ENCODE results near the gene CLIC2.
"Not testable (repeated sequence)": the region's sequence is repeated elsewhere in the genome, so short reads cannot be mapped to it uniquely, and the experiment has no call there.

CLIC2 gene

DNA sequence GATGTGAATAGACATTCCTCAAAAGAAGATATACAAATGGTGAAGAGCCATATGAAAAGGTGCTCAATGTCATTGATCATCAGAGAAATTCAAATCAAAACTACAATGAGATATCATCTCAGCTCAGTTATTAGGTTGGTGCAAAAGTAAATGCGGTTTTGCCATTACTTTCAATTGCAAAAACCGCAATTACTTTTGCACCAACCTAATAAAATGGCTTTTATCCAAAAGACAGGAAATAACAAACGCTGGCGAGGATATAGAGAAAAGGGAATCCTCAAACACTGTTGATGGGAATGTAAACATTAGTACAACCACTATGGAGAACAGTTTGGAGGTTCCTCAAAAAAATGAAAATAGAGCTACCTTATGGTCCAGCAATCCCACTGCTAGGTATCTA is 5.1 kb downstream of the CLIC2 start:
- H3K4me3 ChIP-seq (ENCODE audit: low read depth, low read length), result no peak overlapping the region
- TF ChIP-seq, protein P1, sequence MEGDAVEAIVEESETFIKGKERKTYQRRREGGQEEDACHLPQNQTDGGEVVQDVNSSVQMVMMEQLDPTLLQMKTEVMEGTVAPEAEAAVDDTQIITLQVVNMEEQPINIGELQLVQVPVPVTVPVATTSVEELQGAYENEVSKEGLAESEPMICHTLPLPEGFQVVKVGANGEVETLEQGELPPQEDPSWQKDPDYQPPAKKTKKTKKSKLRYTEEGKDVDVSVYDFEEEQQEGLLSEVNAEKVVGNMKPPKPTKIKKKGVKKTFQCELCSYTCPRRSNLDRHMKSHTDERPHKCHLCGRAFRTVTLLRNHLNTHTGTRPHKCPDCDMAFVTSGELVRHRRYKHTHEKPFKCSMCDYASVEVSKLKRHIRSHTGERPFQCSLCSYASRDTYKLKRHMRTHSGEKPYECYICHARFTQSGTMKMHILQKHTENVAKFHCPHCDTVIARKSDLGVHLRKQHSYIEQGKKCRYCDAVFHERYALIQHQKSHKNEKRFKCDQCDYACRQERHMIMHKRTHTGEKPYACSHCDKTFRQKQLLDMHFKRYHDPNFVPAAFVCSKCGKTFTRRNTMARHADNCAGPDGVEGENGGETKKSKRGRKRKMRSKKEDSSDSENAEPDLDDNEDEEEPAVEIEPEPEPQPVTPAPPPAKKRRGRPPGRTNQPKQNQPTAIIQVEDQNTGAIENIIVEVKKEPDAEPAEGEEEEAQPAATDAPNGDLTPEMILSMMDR (IDR thresholded peaks at IDR 0.05; ENCODE audit: control insufficient read depth, extremely low read depth, insufficient read depth), result no peak

DNA sequence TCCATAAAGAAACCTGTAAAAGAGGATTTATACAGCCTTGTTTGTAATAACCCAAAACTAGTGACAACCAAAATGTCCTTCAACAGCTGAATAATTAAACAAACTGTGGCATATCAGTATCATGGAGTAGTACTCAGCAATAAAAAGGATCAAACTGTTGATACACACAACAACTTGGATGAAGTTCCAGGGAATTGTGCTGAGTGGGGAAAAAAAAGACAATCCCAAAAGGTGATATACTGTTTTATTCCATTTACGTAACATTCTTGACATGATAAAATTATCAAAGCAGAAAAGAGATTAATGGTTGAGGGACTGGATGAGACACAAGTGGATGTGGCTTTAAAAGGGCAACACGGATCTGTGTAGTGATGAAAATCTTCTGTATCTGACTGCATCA is 7.8 kb downstream of the CLIC2 start:
- H3K4me3 ChIP-seq (ENCODE audit: low read depth, low read length), result no peak overlapping the region
- DNase-seq (ENCODE audit: low read depth), result no peak
- TF ChIP-seq, protein P1 (IDR thresholded peaks at IDR 0.05; ENCODE audit: control insufficient read depth, extremely low read depth, insufficient read depth), result no peak

More for the DNA sequence above, 5.1 kb downstream of the CLIC2 start:
- DNase-seq (ENCODE audit: low read depth), result no peak

DNA sequence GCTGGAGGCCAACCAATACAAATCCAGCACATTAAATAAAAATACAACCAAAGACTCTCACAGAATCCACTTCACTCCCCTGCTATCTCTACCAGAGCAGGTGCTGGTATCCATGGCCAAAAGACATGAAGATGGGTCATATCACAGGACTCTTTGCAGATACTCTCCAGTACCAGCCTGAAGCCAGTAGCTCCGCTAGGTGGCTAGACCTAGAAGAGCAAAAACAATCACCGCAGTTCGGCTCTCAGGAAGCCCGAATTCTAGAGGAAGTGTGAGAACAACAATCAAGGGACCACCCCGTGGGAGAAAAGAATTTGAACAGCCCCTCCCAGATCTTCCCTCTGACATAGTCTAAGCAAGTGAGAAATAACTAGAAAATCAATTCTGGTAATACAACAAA is 20.2 kb downstream of the CLIC2 start:
- no peak for DNase-seq (ENCODE audit: low read depth)
- H3K4me3 ChIP-seq (ENCODE audit: low read depth, low read length), result no peak overlapping the region
- TF ChIP-seq, protein P1 (IDR thresholded peaks at IDR 0.05; ENCODE audit: control insufficient read depth, extremely low read depth, insufficient read depth), result no peak

DNA sequence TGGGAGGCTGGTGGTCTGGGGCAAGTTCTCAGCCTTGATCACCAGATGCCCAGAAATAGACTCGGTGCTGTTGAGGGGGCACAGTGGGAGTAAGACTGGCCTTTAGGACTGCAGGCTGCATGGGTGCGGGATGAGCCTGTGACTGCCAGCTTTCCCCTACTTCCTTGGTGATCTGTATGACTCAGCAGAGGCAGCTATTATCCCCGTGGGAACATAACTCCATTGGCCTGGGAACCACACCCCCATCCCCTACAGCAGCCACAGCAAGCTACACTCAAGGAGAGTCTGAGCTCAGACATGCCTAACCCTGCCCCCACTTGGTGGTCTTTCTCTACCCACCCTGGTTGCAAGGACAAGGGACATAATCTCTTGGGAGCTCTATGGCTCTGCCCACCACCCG is 20.6 kb downstream of the CLIC2 start:
- no peak overlapping the region for H3K4me3 ChIP-seq (ENCODE audit: low read depth, low read length)
- TF ChIP-seq, protein P1 (IDR thresholded peaks at IDR 0.05; ENCODE audit: control insufficient read depth, extremely low read depth, insufficient read depth), result no peak
- DNase-seq (ENCODE audit: low read depth), result no peak

DNA sequence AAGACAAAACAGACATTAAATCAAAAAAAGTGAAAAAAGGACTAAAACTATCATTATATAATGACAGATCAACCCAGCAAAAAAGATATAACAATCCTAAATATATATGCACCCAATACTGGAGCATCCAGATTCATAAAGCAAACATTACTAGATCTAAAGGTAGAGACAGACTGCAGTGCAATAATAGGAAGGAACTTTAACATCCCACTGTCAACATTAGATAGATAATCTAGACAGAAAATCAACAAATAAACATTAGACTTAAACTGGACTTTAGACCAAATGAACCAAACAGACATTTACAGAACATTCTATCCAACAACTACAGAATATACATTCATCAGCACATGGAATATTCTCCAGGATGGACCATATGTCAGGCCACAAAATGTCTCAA is 40.6 kb downstream of the CLIC2 start:
- TF ChIP-seq, protein P1 (IDR thresholded peaks at IDR 0.05; ENCODE audit: control insufficient read depth, extremely low read depth, insufficient read depth), result no peak
- no peak for DNase-seq (ENCODE audit: low read depth)
- no peak overlapping the region for H3K4me3 ChIP-seq (ENCODE audit: low read depth, low read length)

DNA sequence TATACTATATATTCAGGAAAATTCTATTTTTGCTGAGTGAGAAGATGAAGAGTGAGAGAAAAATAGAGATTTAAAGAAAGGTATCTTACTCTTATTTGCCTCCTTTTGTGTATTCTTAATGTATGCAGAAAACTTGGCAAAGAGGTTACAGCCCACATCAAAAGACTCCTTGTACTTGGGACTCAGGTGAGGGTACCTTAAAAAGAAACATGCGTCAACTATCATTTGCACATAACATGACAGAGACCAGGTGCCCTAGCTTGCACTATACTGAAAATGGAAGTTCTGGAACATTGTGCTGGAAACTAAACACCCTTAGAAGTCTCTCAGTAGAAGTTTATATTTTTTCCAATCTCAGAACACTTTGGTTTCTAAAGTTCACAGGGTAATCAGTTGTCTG is 54.5 kb downstream of the CLIC2 start:
- DNase-seq (ENCODE audit: low read depth), result no peak
- no peak overlapping the region for H3K4me3 ChIP-seq (ENCODE audit: low read depth, low read length)
- TF ChIP-seq, protein P1 (IDR thresholded peaks at IDR 0.05; ENCODE audit: control insufficient read depth, extremely low read depth, insufficient read depth), result no peak

DNA sequence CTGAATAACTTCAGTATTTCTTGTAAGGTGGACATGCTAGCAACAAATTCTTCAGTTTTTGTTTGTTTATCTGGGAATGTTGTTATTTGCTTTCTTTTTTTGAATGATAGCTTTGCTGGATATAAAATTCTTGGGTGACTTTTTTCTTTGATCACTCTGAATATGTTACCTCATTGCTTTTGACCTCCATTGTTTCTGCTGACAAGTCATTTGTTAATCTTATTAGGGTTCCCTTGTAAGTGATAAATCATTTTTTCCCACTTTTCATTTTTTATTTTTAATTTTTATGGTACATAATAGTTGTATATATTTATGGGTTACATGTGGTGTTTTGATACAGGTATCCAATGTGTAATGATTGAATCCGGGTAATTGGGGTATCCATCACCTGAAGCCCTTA is 63.4 kb downstream of the CLIC2 start:
- no peak overlapping the region for H3K4me3 ChIP-seq (ENCODE audit: low read depth, low read length)
- TF ChIP-seq, protein P1 (IDR thresholded peaks at IDR 0.05; ENCODE audit: control insufficient read depth, extremely low read depth, insufficient read depth), result no peak
- no peak for DNase-seq (ENCODE audit: low read depth)

DNA sequence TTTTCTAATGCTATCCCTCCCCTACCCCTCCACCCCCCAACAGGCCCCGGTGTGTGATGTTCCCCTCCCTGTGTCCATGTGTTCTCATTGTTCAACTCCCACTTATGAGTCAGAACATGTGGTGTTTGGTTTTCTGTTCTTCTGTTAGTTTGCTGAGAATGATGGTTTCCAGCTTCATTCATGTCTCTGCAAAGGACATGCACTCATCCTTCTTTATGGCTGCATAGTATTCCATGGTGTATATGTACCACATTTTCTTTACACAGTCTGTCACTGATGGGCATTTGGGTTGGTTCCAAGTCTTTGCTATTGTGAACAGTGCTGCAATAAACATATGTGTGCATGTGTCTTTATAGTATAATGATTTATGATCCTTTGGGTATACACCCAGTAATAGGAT is 66.4 kb downstream of the CLIC2 start:
- DNase-seq (ENCODE audit: low read depth); H3K4me3 ChIP-seq (ENCODE audit: low read depth, low read length): not testable (repeated sequence)
